GM21526 (cell line): ENCODE data around the gene ALK.

ENCODE experiments used
- ATAC-seq: cut with Tn5 transposase; IDR thresholded peaks from one replicate; pipeline ENCODE4 v1.9.1; 2021; ENCODE audit warnings: moderate library complexity; ENCODE audit not compliant: unreplicated experiment, low FRiP score

ALK gene

GRCh38 chr2:29615841-29616240, 305.5 kb downstream of the ALK start:
- ATAC-seq, result no peak

- ATAC-seq, result no peak
These were observed 306.2 kb downstream of the ALK start for GRCh38 chr2:29615183-29615582.

GRCh38 chr2:29614295-29614830, 307.0 kb downstream of the ALK start:
- no peak for ATAC-seq

- no peak for ATAC-seq
These were observed 307.6 kb downstream of the ALK start for GRCh38 chr2:29613792-29614266.

- ATAC-seq, result no peak
These were observed 308.3 kb downstream of the ALK start for GRCh38 chr2:29613067-29613466.

- ATAC-seq, result no peak
These were observed 308.8 kb downstream of the ALK start for GRCh38 chr2:29612568-29612967.

- ATAC-seq, result no peak
These were observed 309.5 kb downstream of the ALK start for GRCh38 chr2:29611850-29612249.

GRCh38 chr2:29611261-29611660, 310.1 kb downstream of the ALK start:
- no peak for ATAC-seq

GRCh38 chr2:29610569-29610968, 310.8 kb downstream of the ALK start:
- no peak for ATAC-seq

- ATAC-seq, result no peak
These were observed 314.4 kb downstream of the ALK start for GRCh38 chr2:29607038-29607420.

- no peak for ATAC-seq
These were observed 315.0 kb downstream of the ALK start for GRCh38 chr2:29606104-29607037.

GRCh38 chr2:29603341-29603740, 318.0 kb downstream of the ALK start:
- no peak for ATAC-seq

GRCh38 chr2:29601872-29602271, 319.5 kb downstream of the ALK start:
- no peak for ATAC-seq

GRCh38 chr2:29601321-29601720, 320.1 kb downstream of the ALK start:
- no peak for ATAC-seq

GRCh38 chr2:29599946-29600345, 321.4 kb downstream of the ALK start:
- ATAC-seq, result no peak

GRCh38 chr2:29598978-29599377, 322.4 kb downstream of the ALK start:
- ATAC-seq, result no peak

GRCh38 chr2:29597035-29597434, 324.4 kb downstream of the ALK start:
- ATAC-seq, result no peak

- no peak for ATAC-seq
These were observed 324.8 kb downstream of the ALK start for GRCh38 chr2:29596584-29596983.

- ATAC-seq, result no peak
These were observed 329.8 kb downstream of the ALK start for GRCh38 chr2:29591600-29591999.

GRCh38 chr2:29590211-29590610, 331.2 kb downstream of the ALK start:
- no peak for ATAC-seq

- ATAC-seq, result no peak
These were observed 331.8 kb downstream of the ALK start for GRCh38 chr2:29589440-29590103.
